Measurements from ENCODE around the gene XRN2.

DNA sequence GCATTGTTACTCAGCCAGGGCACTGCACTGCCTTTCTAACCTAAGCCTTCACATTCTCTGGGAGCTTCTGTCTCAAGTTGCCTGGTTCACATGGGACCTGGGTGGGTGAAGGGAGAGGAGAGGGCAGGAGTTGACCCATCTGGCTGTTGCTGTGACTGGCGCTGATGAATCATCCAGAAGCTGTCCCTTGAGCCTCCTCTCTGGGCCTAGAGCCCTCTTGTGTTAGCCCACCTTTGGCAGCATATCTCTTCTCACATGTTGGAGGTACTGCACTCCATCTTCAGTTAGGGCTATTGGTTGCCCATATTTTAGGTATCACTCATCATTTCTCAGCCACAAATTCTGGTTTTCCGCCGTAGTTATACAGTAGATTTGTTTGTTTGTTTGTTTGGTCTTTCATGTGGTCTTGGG is 19.8 kb downstream of the XRN2 start:
- TF ChIP-seq POLR2A (IDR thresholded peaks at IDR 0.05; ENCODE audit: low read length) (no peak), GATA1 (IDR thresholded peaks at IDR 0.05; ENCODE audit: low read depth, low read length) (no peak)

Data from erythroblast (primary cell).